Measurements from ENCODE around the gene TH.

TH gene

DNA sequence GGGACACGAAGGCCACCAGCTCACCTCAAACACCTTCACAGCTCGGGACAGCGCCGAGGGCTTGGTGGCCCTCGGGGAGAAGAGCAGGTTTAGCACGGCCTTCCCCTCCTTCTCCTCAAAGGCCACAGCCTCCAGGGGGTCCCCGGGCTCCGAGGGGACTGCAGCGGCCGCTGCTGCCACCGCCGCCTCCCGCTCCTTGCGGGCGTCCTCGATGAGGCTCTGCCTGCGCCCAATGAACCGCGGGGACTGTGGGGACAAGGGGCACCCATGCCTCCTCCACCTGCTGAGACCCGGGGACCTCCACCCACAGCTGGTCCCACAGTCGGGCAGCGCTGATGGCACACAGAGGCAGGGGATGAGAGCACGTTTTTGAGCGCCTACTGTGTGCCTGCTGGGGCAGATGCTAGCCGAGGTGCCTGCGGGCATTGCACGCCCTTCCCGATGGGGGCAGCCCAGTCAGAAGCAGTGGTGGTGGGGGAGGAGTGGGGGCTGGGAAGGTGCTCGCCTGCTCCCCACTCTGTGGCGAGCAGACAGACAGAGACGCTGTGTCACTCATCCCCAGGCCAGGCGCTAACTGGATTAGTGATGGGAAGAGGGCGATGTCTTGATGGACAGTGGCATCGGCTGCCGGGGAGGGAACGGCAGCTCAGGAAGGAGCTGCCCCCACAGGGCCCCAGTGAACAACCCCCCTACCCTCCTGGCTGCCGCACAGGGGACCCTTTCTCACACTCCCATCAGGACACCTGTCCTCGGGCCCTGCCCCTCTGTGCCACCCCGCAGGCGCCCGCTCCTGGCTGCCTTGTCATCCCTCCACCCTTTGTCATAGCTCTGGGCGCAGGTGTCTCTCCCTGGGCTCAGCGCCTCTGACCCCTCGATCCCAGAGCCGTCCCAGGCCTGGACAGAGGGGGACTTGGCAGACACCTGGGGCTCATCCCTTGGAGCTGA, 1.7 kb downstream of the TH start:
- TF ChIP-seq MYC (IDR thresholded peaks at IDR 0.05; ENCODE audit: low read depth, low read length) (no peak), POLR2A (IDR thresholded peaks at IDR 0.05; ENCODE audit: extremely low read depth, insufficient read length) (no peak)
- TF ChIP-seq, protein P1, sequence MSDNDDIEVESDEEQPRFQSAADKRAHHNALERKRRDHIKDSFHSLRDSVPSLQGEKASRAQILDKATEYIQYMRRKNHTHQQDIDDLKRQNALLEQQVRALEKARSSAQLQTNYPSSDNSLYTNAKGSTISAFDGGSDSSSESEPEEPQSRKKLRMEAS (IDR thresholded peaks at IDR 0.05; ENCODE audit: low read depth, low read length), result no peak
- TF ChIP-seq, protein P2, sequence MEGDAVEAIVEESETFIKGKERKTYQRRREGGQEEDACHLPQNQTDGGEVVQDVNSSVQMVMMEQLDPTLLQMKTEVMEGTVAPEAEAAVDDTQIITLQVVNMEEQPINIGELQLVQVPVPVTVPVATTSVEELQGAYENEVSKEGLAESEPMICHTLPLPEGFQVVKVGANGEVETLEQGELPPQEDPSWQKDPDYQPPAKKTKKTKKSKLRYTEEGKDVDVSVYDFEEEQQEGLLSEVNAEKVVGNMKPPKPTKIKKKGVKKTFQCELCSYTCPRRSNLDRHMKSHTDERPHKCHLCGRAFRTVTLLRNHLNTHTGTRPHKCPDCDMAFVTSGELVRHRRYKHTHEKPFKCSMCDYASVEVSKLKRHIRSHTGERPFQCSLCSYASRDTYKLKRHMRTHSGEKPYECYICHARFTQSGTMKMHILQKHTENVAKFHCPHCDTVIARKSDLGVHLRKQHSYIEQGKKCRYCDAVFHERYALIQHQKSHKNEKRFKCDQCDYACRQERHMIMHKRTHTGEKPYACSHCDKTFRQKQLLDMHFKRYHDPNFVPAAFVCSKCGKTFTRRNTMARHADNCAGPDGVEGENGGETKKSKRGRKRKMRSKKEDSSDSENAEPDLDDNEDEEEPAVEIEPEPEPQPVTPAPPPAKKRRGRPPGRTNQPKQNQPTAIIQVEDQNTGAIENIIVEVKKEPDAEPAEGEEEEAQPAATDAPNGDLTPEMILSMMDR (IDR thresholded peaks at IDR 0.05; ENCODE audit: low read depth, low read length), result no peak
- no peak for DNase-seq (ENCODE audit: low read depth)
- no peak overlapping the region for H3K4me3 ChIP-seq (ENCODE audit: low read depth, low read length)

DNA sequence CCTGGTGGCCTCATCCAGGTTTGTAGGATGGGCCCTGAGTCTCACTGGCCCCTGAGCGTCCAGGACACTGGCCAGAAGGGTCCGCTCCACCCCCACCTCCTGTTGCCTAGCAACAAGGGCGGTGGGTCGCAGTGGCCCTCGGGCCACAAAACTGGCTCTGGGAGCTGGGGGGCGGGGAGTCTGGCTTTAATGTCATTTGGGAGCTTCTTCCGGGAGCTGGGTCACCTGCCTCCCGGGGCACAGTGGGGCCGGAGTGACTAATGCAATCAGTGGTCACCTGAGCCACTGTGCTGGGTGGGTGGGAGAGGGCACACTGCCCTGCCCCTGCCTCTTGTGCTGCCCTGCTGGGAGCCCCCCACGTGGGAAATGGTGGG, 2.6 kb downstream of the TH start:
- no peak overlapping the region for H3K4me3 ChIP-seq (ENCODE audit: low read depth, low read length)
- TF ChIP-seq MYC (IDR thresholded peaks at IDR 0.05; ENCODE audit: low read depth, low read length) (no peak), POLR2A (IDR thresholded peaks at IDR 0.05; ENCODE audit: extremely low read depth, insufficient read length) (no peak)
- TF ChIP-seq, protein P1 (IDR thresholded peaks at IDR 0.05; ENCODE audit: low read depth, low read length), result no peak
- TF ChIP-seq, protein P2 (IDR thresholded peaks at IDR 0.05; ENCODE audit: low read depth, low read length), result no peak
- DNase-seq (ENCODE audit: low read depth), result no peak

DNA sequence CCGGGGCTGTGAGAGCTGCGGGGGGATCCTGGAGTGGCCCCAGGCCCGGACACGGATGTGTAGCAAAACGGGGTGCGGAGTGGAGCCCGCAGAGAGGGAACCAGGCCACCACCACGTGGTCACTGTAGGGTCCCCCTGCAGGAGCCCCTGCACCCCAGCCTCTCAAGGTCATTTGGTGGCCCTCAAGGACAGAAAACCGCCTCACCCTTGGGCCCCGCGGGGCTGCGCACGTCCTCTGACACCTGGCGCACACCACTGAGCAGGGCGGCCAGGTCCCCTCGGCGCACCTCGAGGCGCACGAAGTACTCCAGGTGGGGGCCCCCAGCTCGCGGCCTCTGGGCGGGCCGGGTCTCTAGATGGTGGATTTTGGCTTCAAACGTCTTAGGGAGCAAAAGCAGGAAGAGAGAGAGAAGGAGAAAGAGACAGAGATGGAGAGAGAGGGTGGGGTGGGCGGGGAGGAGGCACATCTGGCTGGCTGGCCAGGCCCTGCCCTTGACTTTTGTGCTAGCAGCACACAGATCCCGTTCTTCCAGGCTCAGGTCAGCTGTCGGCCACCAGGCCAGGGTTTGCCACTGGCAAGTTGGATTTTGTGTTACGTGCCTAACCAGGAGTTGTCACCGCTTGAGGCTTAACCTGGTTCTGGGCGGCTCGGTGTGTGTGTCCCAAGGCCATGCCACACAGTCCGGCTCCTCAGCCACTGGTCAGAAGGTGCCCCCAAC, 3.2 kb downstream of the TH start:
- TF ChIP-seq POLR2A (IDR thresholded peaks at IDR 0.05; ENCODE audit: extremely low read depth, insufficient read length) (no peak), MYC (IDR thresholded peaks at IDR 0.05; ENCODE audit: low read depth, low read length) (no peak)
- TF ChIP-seq, protein P2 (IDR thresholded peaks at IDR 0.05; ENCODE audit: low read depth, low read length), result no peak
- TF ChIP-seq, protein P1 (IDR thresholded peaks at IDR 0.05; ENCODE audit: low read depth, low read length), result no peak
- DNase-seq (ENCODE audit: low read depth), result no peak
- H3K4me3 ChIP-seq (ENCODE audit: low read depth, low read length), result no peak overlapping the region

DNA sequence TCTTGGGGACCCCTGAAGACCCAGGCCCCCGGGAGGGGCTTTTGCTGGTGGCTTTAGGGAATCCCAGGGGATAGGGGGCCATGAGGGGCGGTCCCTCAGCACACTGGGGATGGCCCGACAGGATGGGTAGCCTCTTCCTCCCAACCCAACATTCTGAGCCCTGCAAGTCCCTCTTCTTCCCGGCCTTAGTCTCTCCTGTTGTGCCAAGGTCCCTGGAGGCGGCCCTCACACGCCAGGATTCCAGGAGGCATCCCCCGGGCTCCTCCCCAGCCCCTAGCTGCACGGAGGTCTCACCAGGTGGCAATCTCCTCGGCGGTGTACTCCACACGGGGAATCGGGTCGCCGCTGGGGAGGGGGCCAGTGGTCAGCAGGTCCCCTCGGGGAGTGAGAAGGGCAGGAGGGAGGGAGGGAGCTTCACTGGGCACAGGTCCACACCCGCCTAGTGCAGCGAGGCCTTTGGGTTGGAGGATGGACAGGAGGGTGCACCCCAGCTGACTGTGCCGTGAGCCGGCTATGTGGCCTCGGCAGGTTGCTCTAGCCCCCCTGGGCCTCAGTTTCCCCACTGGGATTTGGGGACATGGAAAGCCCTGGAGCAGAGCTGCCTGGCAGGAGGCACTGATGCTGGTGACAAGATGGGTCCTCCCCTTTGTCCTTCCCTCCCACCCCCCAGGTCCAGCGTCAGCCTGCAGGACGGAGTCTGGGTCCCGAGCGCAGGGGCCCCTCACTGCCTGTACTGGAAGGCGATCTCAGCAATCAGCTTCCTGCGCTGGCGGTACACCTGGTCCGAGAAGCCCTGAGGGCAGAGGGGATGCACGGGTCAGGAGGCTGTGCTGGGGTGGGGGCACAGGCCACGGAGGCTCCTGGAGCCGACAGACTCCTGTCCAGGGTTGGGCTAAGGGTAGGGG, 4.2 kb downstream of the TH start:
- no peak overlapping the region for H3K4me3 ChIP-seq (ENCODE audit: low read depth, low read length)
- no peak for DNase-seq (ENCODE audit: low read depth)
- TF ChIP-seq POLR2A (IDR thresholded peaks at IDR 0.05; ENCODE audit: extremely low read depth, insufficient read length), result no peak
- no peak for TF ChIP-seq MYC (IDR thresholded peaks at IDR 0.05; ENCODE audit: low read depth, low read length)
- TF ChIP-seq, protein P2 (IDR thresholded peaks at IDR 0.05; ENCODE audit: low read depth, low read length), result no peak
- TF ChIP-seq, protein P1 (IDR thresholded peaks at IDR 0.05; ENCODE audit: low read depth, low read length), result no peak

Measured in NB4 (cell line).